Esophagus muscularis mucosa (tissue), 3 donors: ENCODE measurements around the gene PIWIL4.

ENCODE experiments used
- CTCF ChIP-seq, 3 experiments: fragments of 200-600 bp in 2 of 3; fragments of 450-650 bp in 1 of 3; sonication (generic) in 2 of 3; IDR thresholded peaks; one replicate each; pipeline ENCODE4 v1.5.1; 2017 to 2019; ENCODE audit warnings: antibody characterized with exemption in 3 of 3, mild to moderate bottlenecking in 2 of 3, moderate library complexity in 1 of 3
- POLR2AphosphoS5 ChIP-seq, 2 donors: sonication (generic); formaldehyde crosslinking; IDR thresholded peaks; one replicate each; pipeline ENCODE4 v1.6.1; 2017; ENCODE audit warnings: antibody characterized with exemption in 2 of 2

- no peak for TF ChIP-seq POLR2AphosphoS5 (IDR thresholded peaks at IDR 0.05)
- no peak for TF ChIP-seq CTCF (IDR thresholded peaks at IDR 0.05)
Measured at GRCh38 chr11:94558932-94559331, 8.2 kb upstream of the PIWIL4 start.
